Raji (cell line): Measurements from ENCODE around the gene FRMD4B.

ENCODE experiments used
- POLR2A ChIP-seq: IDR thresholded peaks from 2 replicates; pipeline ENCODE4 v1.6.1; 2011; ENCODE audit warnings: low read depth, low read length, control low read depth; ENCODE audit not compliant: insufficient read depth

Gene FRMD4B

GRCh38 chr3:69323941-69324340, 61.9 kb downstream of the FRMD4B start:
- no peak for TF ChIP-seq POLR2A

GRCh38 chr3:69322158-69322509, 63.8 kb downstream of the FRMD4B start:
- TF ChIP-seq POLR2A, result no peak

- no peak for TF ChIP-seq POLR2A
These were observed 64.4 kb downstream of the FRMD4B start for GRCh38 chr3:69321301-69322157.

- no peak for TF ChIP-seq POLR2A
These were observed 65.0 kb downstream of the FRMD4B start for GRCh38 chr3:69320871-69321271.

- TF ChIP-seq POLR2A, result no peak
These were observed 66.2 kb downstream of the FRMD4B start for GRCh38 chr3:69319652-69320051.

GRCh38 chr3:69318410-69318809, 67.5 kb downstream of the FRMD4B start:
- TF ChIP-seq POLR2A, result no peak

- no peak for TF ChIP-seq POLR2A
These were observed 72.6 kb downstream of the FRMD4B start for GRCh38 chr3:69313251-69313650.

- no peak for TF ChIP-seq POLR2A
These were observed 76.1 kb downstream of the FRMD4B start for GRCh38 chr3:69309814-69310213.

GRCh38 chr3:69306239-69307185, 79.4 kb downstream of the FRMD4B start:
- no peak for TF ChIP-seq POLR2A

- no peak for TF ChIP-seq POLR2A
These were observed 80.9 kb downstream of the FRMD4B start for GRCh38 chr3:69305011-69305410.

- TF ChIP-seq POLR2A, result no peak
These were observed 81.5 kb downstream of the FRMD4B start for GRCh38 chr3:69304396-69304795.

- no peak for TF ChIP-seq POLR2A
These were observed 85.6 kb downstream of the FRMD4B start for GRCh38 chr3:69300296-69300695.

- no peak for TF ChIP-seq POLR2A
These were observed 86.5 kb downstream of the FRMD4B start for GRCh38 chr3:69299344-69299743.

GRCh38 chr3:69297501-69297900, 88.4 kb downstream of the FRMD4B start:
- no peak for TF ChIP-seq POLR2A

- no peak for TF ChIP-seq POLR2A
These were observed 88.9 kb downstream of the FRMD4B start for GRCh38 chr3:69296995-69297394.
